HEK293 (cell line): ENCODE measurements around the gene RANGRF.

ENCODE experiments used
- GLIS1 ChIP-seq: fragments of 450-650 bp; formaldehyde crosslinking; IDR thresholded peaks from 2 replicates; pipeline ENCODE4 v1.5.1; 2016; ENCODE audit warnings: missing biosample characterization, missing genetic modification characterization
- HOXC10 ChIP-seq: sonication (generic); formaldehyde crosslinking; IDR thresholded peaks from 2 replicates; pipeline ENCODE4 v1.8.1; 2023; ENCODE audit warnings: mild to moderate bottlenecking, missing genetic modification reagents
- MEIS1 ChIP-seq: sonication (generic); formaldehyde crosslinking; IDR thresholded peaks from 2 replicates; pipeline ENCODE4 v1.8.1; 2022; ENCODE audit warnings: missing genetic modification reagents, mild to moderate bottlenecking, borderline replicate concordance
- PATZ1 ChIP-seq: fragments of 450-650 bp; formaldehyde crosslinking; IDR thresholded peaks from 2 replicates; pipeline ENCODE4 v1.5.1; 2016; ENCODE audit warnings: missing biosample characterization, missing genetic modification characterization
- SCRT1 ChIP-seq: fragments of 450-650 bp; formaldehyde crosslinking; IDR thresholded peaks from 2 replicates; pipeline ENCODE4 v1.5.1; 2016; ENCODE audit warnings: missing biosample characterization, missing genetic modification characterization, borderline replicate concordance
- SETDB1 ChIP-seq: IDR thresholded peaks from one replicate; pipeline ENCODE4 v1.6.1; 2017; ENCODE audit warnings: mild to moderate bottlenecking, low read length, moderate library complexity, mixed read lengths; ENCODE audit not compliant: insufficient read length
- WT1 ChIP-seq: fragments of 450-650 bp; formaldehyde crosslinking; IDR thresholded peaks from 2 replicates; pipeline ENCODE4 v1.5.1; 2016; ENCODE audit warnings: missing biosample characterization, missing genetic modification characterization
- ZBTB7A ChIP-seq: fragments of 450-650 bp; formaldehyde crosslinking; IDR thresholded peaks from 2 replicates; pipeline ENCODE4 v1.5.1; 2016; ENCODE audit warnings: low read depth, missing biosample characterization, missing genetic modification characterization
- ZFP3 ChIP-seq: fragments of 450-650 bp; formaldehyde crosslinking; IDR thresholded peaks from 2 replicates; pipeline ENCODE4 v1.5.1; 2016; ENCODE audit warnings: low read depth, missing biosample characterization, missing genetic modification characterization
- ZNF169 ChIP-seq: fragments of 450-650 bp; formaldehyde crosslinking; IDR thresholded peaks from 2 replicates; pipeline ENCODE4 v1.5.1; 2016; ENCODE audit warnings: missing biosample characterization, missing genetic modification characterization
- ZNF266 ChIP-seq: fragments of 450-650 bp; formaldehyde crosslinking; IDR thresholded peaks from 2 replicates; pipeline ENCODE4 v1.5.1; 2016; ENCODE audit warnings: missing biosample characterization, missing genetic modification characterization, low read depth
- ZNF394 ChIP-seq: fragments of 450-650 bp; formaldehyde crosslinking; IDR thresholded peaks from 2 replicates; pipeline ENCODE4 v1.5.1; 2016; ENCODE audit warnings: missing biosample characterization, missing genetic modification characterization, mild to moderate bottlenecking, moderate library complexity, borderline replicate concordance
- ZNF416 ChIP-seq: fragments of 450-650 bp; formaldehyde crosslinking; IDR thresholded peaks from 2 replicates; pipeline ENCODE4 v1.5.1; 2016; ENCODE audit warnings: missing biosample characterization, missing genetic modification characterization
- ZNF433 ChIP-seq: fragments of 450-650 bp; formaldehyde crosslinking; IDR thresholded peaks from 2 replicates; pipeline ENCODE4 v1.5.1; 2016; ENCODE audit warnings: missing biosample characterization, missing genetic modification characterization, low read depth
- ZNF473 ChIP-seq: fragments of 450-650 bp; formaldehyde crosslinking; IDR thresholded peaks from 2 replicates; pipeline ENCODE4 v1.5.1; 2017; ENCODE audit warnings: missing biosample characterization, missing genetic modification characterization
- ZNF48 ChIP-seq: fragments of 450-650 bp; formaldehyde crosslinking; IDR thresholded peaks from 2 replicates; pipeline ENCODE4 v1.5.1; 2016; ENCODE audit warnings: missing biosample characterization, missing genetic modification characterization
- ZNF488 ChIP-seq: fragments of 450-650 bp; formaldehyde crosslinking; IDR thresholded peaks from 2 replicates; pipeline ENCODE4 v1.5.1; 2016; ENCODE audit warnings: missing biosample characterization, missing genetic modification characterization
- ZNF501 ChIP-seq: fragments of 450-650 bp; formaldehyde crosslinking; IDR thresholded peaks from 2 replicates; pipeline ENCODE4 v1.5.1; 2016; ENCODE audit warnings: missing biosample characterization, missing genetic modification characterization
- ZNF510 ChIP-seq: fragments of 450-650 bp; formaldehyde crosslinking; IDR thresholded peaks from 2 replicates; pipeline ENCODE4 v1.5.1; 2018; ENCODE audit warnings: mild to moderate bottlenecking, missing genetic modification characterization, missing biosample characterization; ENCODE audit not compliant: insufficient replicate concordance
- ZNF513 ChIP-seq: fragments of 450-650 bp; IDR thresholded peaks from 2 replicates; pipeline ENCODE4 v1.5.1; 2018; ENCODE audit warnings: missing biosample characterization, missing genetic modification characterization
- ZNF544 ChIP-seq: fragments of 450-650 bp; formaldehyde crosslinking; IDR thresholded peaks from 2 replicates; pipeline ENCODE4 v1.5.0; 2017; ENCODE audit warnings: missing biosample characterization, missing genetic modification characterization
- ZNF548 ChIP-seq: fragments of 450-650 bp; formaldehyde crosslinking; IDR thresholded peaks from 2 replicates; pipeline ENCODE4 v1.5.1; 2016; ENCODE audit warnings: missing biosample characterization, missing genetic modification characterization
- ZNF558 ChIP-seq: fragments of 450-650 bp; formaldehyde crosslinking; IDR thresholded peaks from 2 replicates; pipeline ENCODE4 v1.5.1; 2016; ENCODE audit warnings: missing biosample characterization, missing genetic modification characterization
- ZNF585B ChIP-seq: fragments of 450-650 bp; formaldehyde crosslinking; IDR thresholded peaks from 2 replicates; pipeline ENCODE4 v1.5.1; 2016; ENCODE audit warnings: missing biosample characterization, missing genetic modification characterization
- ZNF843 ChIP-seq: fragments of 450-650 bp; formaldehyde crosslinking; IDR thresholded peaks from 2 replicates; pipeline ENCODE4 v1.5.1; 2016; ENCODE audit warnings: missing biosample characterization, missing genetic modification characterization
- ZXDB ChIP-seq: fragments of 450-650 bp; formaldehyde crosslinking; IDR thresholded peaks from 2 replicates; pipeline ENCODE4 v1.5.1; 2016; ENCODE audit warnings: missing biosample characterization, missing genetic modification characterization
- TF ChIP-seq, protein P1 (sequence below): fragments of 450-650 bp; formaldehyde crosslinking; IDR thresholded peaks from 2 replicates; pipeline ENCODE4 v1.5.1; 2016; ENCODE audit warnings: missing biosample characterization, missing genetic modification characterization
- TF ChIP-seq, protein P2 (sequence below): fragments of 450-650 bp; formaldehyde crosslinking; IDR thresholded peaks from 2 replicates; pipeline ENCODE4 v1.5.1; 2017; ENCODE audit warnings: missing biosample characterization, missing genetic modification characterization
- TF ChIP-seq, protein P3 (sequence below): fragments of 450-650 bp; formaldehyde crosslinking; IDR thresholded peaks from 2 replicates; pipeline ENCODE4 v1.5.1; 2016; ENCODE audit warnings: missing biosample characterization, missing genetic modification characterization

RANGRF gene

DNA sequence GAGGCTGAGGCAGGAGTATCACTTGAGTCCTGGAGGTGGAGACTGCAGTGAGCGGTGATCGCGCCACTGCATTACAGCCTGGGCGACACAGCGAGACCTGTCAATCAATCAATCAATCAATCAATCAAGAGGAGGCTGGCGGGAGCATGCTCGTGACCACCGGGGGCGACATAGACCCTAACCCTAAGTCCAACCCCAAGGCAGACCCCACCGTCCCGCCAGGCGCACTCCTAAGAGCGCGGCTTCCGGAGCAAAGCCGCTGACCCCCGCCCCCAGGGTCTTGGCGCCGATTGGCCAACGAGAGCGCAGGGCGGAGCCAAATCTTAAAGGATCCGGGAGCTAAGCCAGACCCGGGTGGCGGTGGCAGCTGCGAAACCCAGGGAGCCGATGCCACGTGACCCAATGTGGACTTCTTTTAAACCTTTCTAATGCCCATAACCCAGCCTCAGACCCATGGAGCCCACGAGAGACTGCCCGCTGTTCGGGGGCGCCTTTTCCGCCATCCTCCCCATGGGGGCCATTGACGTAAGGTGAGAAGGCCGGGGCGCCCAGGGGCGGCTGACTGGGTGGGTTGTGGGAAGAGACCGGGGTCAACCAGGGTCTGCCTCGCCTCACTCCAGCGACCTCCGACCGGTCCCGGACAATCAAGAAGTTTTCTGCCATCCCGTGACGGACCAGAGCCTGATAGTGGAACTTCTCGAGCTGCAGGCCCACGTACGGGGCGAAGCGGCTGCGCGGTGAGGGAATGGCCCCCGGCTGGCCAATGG is at the start of gene RANGRF (continued):
- TF ChIP-seq PATZ1 (tag by site-specific recombination) = peak; percentile 90
- TF ChIP-seq ZFP3 (tag by site-specific recombination) = no peak
- no peak; the same call in 1 of the 2 replicates for TF ChIP-seq ZNF513 (tag by site-specific recombination)
- TF ChIP-seq, protein P1, sequence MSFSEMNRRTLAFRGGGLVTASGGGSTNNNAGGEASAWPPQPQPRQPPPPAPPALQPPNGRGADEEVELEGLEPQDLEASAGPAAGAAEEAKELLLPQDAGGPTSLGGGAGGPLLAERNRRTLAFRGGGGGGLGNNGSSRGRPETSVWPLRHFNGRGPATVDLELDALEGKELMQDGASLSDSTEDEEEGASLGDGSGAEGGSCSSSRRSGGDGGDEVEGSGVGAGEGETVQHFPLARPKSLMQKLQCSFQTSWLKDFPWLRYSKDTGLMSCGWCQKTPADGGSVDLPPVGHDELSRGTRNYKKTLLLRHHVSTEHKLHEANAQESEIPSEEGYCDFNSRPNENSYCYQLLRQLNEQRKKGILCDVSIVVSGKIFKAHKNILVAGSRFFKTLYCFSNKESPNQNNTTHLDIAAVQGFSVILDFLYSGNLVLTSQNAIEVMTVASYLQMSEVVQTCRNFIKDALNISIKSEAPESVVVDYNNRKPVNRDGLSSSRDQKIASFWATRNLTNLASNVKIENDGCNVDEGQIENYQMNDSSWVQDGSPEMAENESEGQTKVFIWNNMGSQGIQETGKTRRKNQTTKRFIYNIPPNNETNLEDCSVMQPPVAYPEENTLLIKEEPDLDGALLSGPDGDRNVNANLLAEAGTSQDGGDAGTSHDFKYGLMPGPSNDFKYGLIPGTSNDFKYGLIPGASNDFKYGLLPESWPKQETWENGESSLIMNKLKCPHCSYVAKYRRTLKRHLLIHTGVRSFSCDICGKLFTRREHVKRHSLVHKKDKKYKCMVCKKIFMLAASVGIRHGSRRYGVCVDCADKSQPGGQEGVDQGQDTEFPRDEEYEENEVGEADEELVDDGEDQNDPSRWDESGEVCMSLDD = peak; percentile 31; the same call in 1 of the 2 replicates
- no peak for TF ChIP-seq ZNF558
- TF ChIP-seq GLIS1 (tag by site-specific recombination) = peak; percentile 71
- TF ChIP-seq ZNF843 = peak; percentile 50; the same call in 1 of the 2 replicates
- TF ChIP-seq SETDB1 = no peak
- TF ChIP-seq WT1 (tag by site-specific recombination) = peak; percentile 43; the same call in 1 of the 2 replicates
- no peak for TF ChIP-seq ZNF266
- TF ChIP-seq ZNF510 (tag by site-specific recombination) = no peak
- TF ChIP-seq ZNF585B (tag by site-specific recombination) = no peak
- no peak for TF ChIP-seq SCRT1 (tag by site-specific recombination)
- peak; percentile 64 for TF ChIP-seq ZXDB (tag by site-specific recombination)
- no peak for TF ChIP-seq ZNF544
- TF ChIP-seq ZNF488 = no peak
- TF ChIP-seq ZNF169 = no peak
- TF ChIP-seq MEIS1 = no peak
- TF ChIP-seq ZNF501 (tag by site-specific recombination) = peak; percentile 65; the same call in 1 of the 2 replicates
- no peak for TF ChIP-seq ZNF416
- no peak for TF ChIP-seq ZNF394 (tag by site-specific recombination)
- TF ChIP-seq, protein P2, sequence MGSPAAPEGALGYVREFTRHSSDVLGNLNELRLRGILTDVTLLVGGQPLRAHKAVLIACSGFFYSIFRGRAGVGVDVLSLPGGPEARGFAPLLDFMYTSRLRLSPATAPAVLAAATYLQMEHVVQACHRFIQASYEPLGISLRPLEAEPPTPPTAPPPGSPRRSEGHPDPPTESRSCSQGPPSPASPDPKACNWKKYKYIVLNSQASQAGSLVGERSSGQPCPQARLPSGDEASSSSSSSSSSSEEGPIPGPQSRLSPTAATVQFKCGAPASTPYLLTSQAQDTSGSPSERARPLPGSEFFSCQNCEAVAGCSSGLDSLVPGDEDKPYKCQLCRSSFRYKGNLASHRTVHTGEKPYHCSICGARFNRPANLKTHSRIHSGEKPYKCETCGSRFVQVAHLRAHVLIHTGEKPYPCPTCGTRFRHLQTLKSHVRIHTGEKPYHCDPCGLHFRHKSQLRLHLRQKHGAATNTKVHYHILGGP (tag by site-specific recombination) = no peak
- TF ChIP-seq ZNF548 (tag by site-specific recombination) = no peak
- TF ChIP-seq ZNF433 = no peak
- TF ChIP-seq, protein P3, sequence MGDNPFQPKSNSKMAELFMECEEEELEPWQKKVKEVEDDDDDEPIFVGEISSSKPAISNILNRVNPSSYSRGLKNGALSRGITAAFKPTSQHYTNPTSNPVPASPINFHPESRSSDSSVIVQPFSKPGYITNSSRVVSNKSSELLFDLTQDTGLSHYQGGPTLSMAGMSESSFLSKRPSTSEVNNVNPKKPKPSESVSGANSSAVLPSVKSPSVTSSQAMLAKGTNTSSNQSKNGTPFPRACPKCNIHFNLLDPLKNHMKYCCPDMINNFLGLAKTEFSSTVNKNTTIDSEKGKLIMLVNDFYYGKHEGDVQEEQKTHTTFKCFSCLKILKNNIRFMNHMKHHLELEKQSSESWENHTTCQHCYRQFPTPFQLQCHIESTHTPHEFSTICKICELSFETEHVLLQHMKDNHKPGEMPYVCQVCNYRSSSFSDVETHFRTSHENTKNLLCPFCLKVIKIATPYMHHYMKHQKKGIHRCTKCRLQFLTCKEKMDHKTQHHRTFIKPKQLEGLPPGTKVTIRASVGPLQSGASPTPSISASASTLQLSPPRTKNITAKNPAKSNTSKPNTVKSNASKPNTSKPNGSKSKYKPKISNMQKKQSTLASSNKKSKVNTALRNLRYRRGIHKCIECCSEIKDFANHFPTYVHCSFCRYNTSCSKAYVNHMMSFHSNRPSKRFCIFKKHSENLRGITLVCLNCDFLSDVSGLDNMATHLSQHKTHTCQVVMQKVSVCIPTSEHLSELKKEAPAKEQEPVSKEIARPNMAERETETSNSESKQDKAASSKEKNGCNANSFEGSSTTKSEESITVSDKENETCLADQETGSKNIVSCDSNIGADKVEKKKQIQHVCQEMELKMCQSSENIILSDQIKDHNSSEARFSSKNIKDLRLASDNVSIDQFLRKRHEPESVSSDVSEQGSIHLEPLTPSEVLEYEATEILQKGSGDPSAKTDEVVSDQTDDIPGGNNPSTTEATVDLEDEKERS (tag by site-specific recombination) = no peak
- TF ChIP-seq HOXC10 = no peak
- TF ChIP-seq ZBTB7A (tag by site-specific recombination) = peak; percentile 72; the same call in 1 of the 2 replicates
- no peak for TF ChIP-seq ZNF48 (tag by site-specific recombination)
- TF ChIP-seq ZNF473 (tag by site-specific recombination) = no peak
